Lower lobe of right lung (tissue), 2 donors: Measurements from ENCODE around the gene RASSF4. TPM values are rescaled to one million over a fixed set of nuclear protein-coding genes. Genes with fewer than 3 reads are reported as not detected.

Experiments
- ATAC-seq, 2 donors: fragments of 200-7000 bp; cut with Tn5 transposase; one replicate each; pipeline ENCODE4 v1.9.1; 2020 to 2022; ENCODE audit warnings: mild to moderate bottlenecking in 2 of 2, moderate library complexity in 2 of 2
- DNase-seq: peaks from one replicate; pipeline ENCODE4 v3.0.0-alpha.2; 2020
- H3K27ac ChIP-seq: fragments of 200-600 bp; one replicate; pipeline ENCODE4 v1.8.0; 2022
- H3K27me3 ChIP-seq: fragments of 200-600 bp; one replicate; pipeline ENCODE4 v1.8.0; 2022; ENCODE audit warnings: low read depth
- H3K36me3 ChIP-seq: fragments of 200-600 bp; one replicate; pipeline ENCODE4 v1.8.0; 2022; ENCODE audit warnings: mild to moderate bottlenecking
- H3K4me1 ChIP-seq: fragments of 200-600 bp; one replicate; pipeline ENCODE4 v1.8.0; 2022
- H3K4me3 ChIP-seq: fragments of 200-600 bp; one replicate; pipeline ENCODE4 v1.8.0; 2022; ENCODE audit warnings: mild to moderate bottlenecking
- H3K9me3 ChIP-seq: fragments of 200-600 bp; one replicate; pipeline ENCODE4 v1.8.0; 2022
- intact Hi-C: fragments of 100-400 bp; cut with DNase I; formaldehyde crosslinking; loops from one replicate; pipeline ENCODE4 v1.11.0; 2022
- total RNA-seq: library from RNA; stranded (reverse); fragmentation: NEBNext Ultra II Directional; extraction: Animal tissue kit (Norgen Biotek cat#: 25700); gene quantifications from one replicate; pipeline ENCODE4 v1.2.1, GENCODE V29; 2021
- TF ChIP-seq, protein P1 (sequence below): fragments of 200-600 bp; IDR thresholded peaks from one replicate; pipeline ENCODE4 v1.8.0; 2022; ENCODE audit warnings: antibody characterized with exemption, mild to moderate bottlenecking
- donor health status: DM: no; HTN: yes; CAD: no; lungs with severe emphysema.

The RASSF4 gene
- total RNA-seq, 1 donor from 2014 or later: 49.0 TPM

DNA sequence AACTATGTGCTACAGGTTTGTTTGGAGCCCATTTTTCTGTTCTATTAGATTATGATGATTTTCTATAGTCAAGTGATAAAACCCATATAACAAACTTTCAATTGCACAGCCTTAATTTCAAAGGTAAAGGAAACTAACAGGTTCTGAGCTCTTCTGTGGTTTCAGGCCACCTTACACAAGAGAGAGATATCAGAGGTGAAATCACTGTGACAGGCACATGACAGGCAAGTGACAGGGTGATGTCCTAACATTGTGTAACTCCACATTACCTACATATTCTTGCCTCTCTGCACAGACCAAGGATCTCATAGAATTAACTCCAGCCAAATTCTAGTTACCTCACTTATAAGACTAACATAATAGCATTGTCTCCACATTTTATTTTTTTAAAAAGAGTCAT lies 76.1 kb downstream of the RASSF4 start:
- no peak overlapping the region for H3K27ac ChIP-seq
- DNase-seq (no peak), ATAC-seq (no peak)
- TF ChIP-seq, protein P1, sequence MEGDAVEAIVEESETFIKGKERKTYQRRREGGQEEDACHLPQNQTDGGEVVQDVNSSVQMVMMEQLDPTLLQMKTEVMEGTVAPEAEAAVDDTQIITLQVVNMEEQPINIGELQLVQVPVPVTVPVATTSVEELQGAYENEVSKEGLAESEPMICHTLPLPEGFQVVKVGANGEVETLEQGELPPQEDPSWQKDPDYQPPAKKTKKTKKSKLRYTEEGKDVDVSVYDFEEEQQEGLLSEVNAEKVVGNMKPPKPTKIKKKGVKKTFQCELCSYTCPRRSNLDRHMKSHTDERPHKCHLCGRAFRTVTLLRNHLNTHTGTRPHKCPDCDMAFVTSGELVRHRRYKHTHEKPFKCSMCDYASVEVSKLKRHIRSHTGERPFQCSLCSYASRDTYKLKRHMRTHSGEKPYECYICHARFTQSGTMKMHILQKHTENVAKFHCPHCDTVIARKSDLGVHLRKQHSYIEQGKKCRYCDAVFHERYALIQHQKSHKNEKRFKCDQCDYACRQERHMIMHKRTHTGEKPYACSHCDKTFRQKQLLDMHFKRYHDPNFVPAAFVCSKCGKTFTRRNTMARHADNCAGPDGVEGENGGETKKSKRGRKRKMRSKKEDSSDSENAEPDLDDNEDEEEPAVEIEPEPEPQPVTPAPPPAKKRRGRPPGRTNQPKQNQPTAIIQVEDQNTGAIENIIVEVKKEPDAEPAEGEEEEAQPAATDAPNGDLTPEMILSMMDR: no peak
- intact Hi-C loops: no loop called here
- H3K9me3 ChIP-seq: no peaks in the 10 kb centered on the region
- H3K4me3 ChIP-seq: no peak overlapping the region
- no peaks in the 10 kb centered on the region for H3K4me1 ChIP-seq
- H3K27me3 ChIP-seq: no peaks in the 10 kb centered on the region
- H3K36me3 ChIP-seq: no peaks in the 10 kb centered on the region

DNA sequence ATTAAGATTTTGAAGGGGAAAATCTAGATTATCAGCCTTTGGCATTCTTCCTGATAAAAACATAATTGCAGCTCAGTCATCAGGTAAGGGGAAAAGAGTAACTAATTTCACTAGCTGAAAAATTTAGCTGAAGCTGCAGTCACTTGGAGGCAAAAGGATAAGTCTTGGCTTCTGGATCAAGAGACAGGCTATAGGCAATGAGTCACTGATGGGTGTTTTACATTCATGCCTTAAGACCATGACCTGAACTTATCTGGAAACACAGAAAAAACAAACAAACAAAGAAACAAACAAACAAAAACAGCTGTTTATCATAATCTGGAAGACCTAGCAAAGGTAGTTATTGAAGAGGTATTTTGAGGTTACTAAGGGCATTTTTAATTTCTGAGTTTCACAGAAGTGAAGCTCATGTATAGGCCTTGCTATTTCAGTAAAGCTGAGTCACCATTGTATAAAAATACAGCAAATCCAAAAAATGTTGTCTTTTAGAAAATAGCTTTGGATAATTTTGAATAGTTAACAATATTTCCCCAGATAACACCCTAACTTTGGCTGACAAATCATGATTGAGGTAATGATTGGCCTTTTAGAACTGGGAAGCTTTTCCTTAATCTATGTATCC lies 81.4 kb downstream of the RASSF4 start:
- no peaks in the 10 kb centered on the region for H3K27me3 ChIP-seq
- TF ChIP-seq, protein P1: no peak
- ATAC-seq (no peak), DNase-seq (no peak)
- intact Hi-C loops: no loop called here
- no peak overlapping the region for H3K27ac ChIP-seq
- H3K4me1 ChIP-seq: no peaks in the 10 kb centered on the region
- H3K36me3 ChIP-seq: no peaks in the 10 kb centered on the region
- no peak overlapping the region for H3K4me3 ChIP-seq
- H3K9me3 ChIP-seq: no peaks in the 10 kb centered on the region

DNA sequence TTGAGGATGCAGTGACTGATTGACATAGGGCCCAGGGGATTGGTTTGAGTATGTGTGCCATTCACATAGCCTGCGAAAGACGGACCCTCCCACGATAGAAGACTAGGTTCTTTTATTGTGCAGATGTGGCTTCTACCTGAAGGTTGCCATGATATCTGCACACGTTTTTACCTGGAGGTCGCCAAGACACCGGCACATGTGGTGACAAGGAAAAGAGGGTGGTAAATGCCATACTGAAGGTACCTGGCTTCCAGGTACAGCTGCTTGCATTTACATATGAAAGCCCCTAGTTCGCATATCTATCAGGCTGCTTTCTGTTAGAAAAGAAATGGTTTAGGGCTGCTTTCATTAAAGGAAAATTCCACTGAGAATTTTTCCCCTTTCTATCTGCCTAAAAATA lies 84.7 kb downstream of the RASSF4 start:
- TF ChIP-seq, protein P1: no peak
- Histone ChIP-seq H3K27ac (no peak overlapping the region), H3K4me1 (no peaks in the 10 kb centered on the region), H3K9me3 (no peaks in the 10 kb centered on the region), H3K27me3 (no peaks in the 10 kb centered on the region), H3K36me3 (no peaks in the 10 kb centered on the region), H3K4me3 (no peak overlapping the region)
- no peak for ATAC-seq
- intact Hi-C loops: no loop called here
- DNase-seq: no peak

Other genes with a start within 250 kb of the RASSF4 start
- not detected for gene TMEM72, start 48.5 kb upstream of the RASSF4 start, total RNA-seq
- 108 TPM for gene DEPP1, start 19.0 kb downstream of the RASSF4 start, total RNA-seq
- 22.1 TPM for gene ZNF22, start 41.1 kb downstream of the RASSF4 start, total RNA-seq